Small intestine (tissue), 7 donors: ENCODE data around the gene CCDC32. TPM values are rescaled to one million over a fixed set of nuclear protein-coding genes. Genes with fewer than 3 reads are reported as not detected.

Experiments used
- DNase-seq, 2 donors: peaks; one replicate each; pipeline versions ENCODE4 v3.0.0 to v3.0.0-alpha.2; 2013
- FAIRE-seq: peaks from 2 replicates; lab custom pipeline; 2012; peaks lifted over from hg19 to GRCh38; lab: Jason Lieb, UNC
- H3K27ac ChIP-seq, 3 donors: one replicate each; pipeline ENCODE4 v1.5.1; 2013; ENCODE audit warnings: low read length in 2 of 3, mild to moderate bottlenecking in 2 of 3, control low read depth in 1 of 3, inconsistent platforms in 1 of 3, low read depth in 1 of 3, moderate library complexity in 1 of 3
- H3K27me3 ChIP-seq, 3 donors: one replicate each; pipeline ENCODE4 v1.6.1; 2013; ENCODE audit warnings: low read length in 3 of 3, inconsistent platforms in 1 of 3; ENCODE audit not compliant: control insufficient read depth in 3 of 3, insufficient read depth in 3 of 3
- H3K36me3 ChIP-seq, 3 donors: one replicate each; pipeline ENCODE4 v1.6.1; 2013; ENCODE audit warnings: low read length in 3 of 3, inconsistent platforms in 1 of 3, low read depth in 1 of 3, mild to moderate bottlenecking in 1 of 3, moderate library complexity in 1 of 3; ENCODE audit not compliant: control insufficient read depth in 3 of 3, insufficient read depth in 2 of 3
- H3K4me1 ChIP-seq, 3 donors: one replicate each; pipeline ENCODE4 v1.6.1; 2013; ENCODE audit warnings: low read length in 2 of 3, inconsistent platforms in 1 of 3, low read depth in 1 of 3, mild to moderate bottlenecking in 1 of 3, moderate library complexity in 1 of 3; ENCODE audit not compliant: control insufficient read depth in 3 of 3, insufficient read depth in 2 of 3
- H3K4me3 ChIP-seq, 3 donors: one replicate each; pipeline ENCODE4 v1.5.1; 2013; ENCODE audit warnings: low read length in 3 of 3, control low read depth in 1 of 3, inconsistent platforms in 1 of 3, low read depth in 1 of 3, mild to moderate bottlenecking in 1 of 3, moderate library complexity in 1 of 3
- H3K9me3 ChIP-seq, 2 donors: one replicate each; pipeline ENCODE4 v1.6.1; 2013; ENCODE audit warnings: low read depth in 1 of 2, low read length in 1 of 2; ENCODE audit not compliant: control insufficient read depth in 2 of 2, insufficient read depth in 1 of 2
- WGBS, 3 donors: extraction: QIAGEN DNeasy Blood & Tissue Kit; methylation state at CpG; one replicate each; pipeline ENCODE4 v1.1.7; 2013; 5-methylcytosine and 5-hydroxymethylcytosine counted together
- polyA plus RNA-seq, 4 donors: library from polyadenylated mRNA; stranded (reverse) in 3 of 4; unstranded in 1 of 4; fragments of 200-250 nt in 3 of 4; fragments of 120-200 nt in 1 of 4; gene quantifications; one replicate each; pipeline versions ENCODE4 v1.2.1 to v1.2.3, GENCODE V29; 2013
- donor health status: healthy with polysubstance abuse.
- donor health status: control.
- donor health status: control.
- donor health status: Bipolar disorder and iron deficiency.
- donor health status: healthy.

CCDC32 gene
- polyA plus RNA-seq, 4 donors: 22.3 to 35.5 (median 23.6) TPM

DNA sequence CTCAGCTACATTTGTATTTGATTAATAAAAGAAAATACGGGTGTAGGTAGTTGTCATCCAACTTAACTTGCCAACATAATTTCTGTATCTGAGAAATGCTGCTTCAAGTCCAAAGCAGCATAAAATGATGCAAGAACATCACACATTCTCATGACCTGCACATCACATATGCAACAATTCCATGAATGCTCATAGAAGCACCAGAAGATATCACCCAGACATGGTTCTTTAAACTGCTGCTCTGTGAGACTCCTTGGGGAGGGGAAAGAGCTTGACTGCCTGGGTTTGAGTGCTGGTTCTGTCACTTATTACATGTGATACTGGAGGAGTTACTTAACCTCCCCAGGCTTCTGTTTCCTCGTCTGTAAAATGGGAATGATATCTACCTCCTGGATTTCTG lies 54.6 kb downstream of the CCDC32 start:
- Histone ChIP-seq H3K9me3 (no peaks in the 10 kb centered on the region), H3K36me3 (no peaks in the 10 kb centered on the region), H3K27me3 (peaks cover 0 to 23% (median 4%) of the 10 kb centered on the region in 3 donors), H3K4me3 (no peak overlapping the region), H3K4me1 (peaks cover 0 to 4% (median 4%) of the 10 kb centered on the region in 3 donors), H3K27ac (no peak overlapping the region)
- DNase-seq (no peak), FAIRE-seq (no peak)
- WGBS, 3 donors: 60 to 76% (median 67%) methylated on average over 2 of the region's 2 CpGs

DNA sequence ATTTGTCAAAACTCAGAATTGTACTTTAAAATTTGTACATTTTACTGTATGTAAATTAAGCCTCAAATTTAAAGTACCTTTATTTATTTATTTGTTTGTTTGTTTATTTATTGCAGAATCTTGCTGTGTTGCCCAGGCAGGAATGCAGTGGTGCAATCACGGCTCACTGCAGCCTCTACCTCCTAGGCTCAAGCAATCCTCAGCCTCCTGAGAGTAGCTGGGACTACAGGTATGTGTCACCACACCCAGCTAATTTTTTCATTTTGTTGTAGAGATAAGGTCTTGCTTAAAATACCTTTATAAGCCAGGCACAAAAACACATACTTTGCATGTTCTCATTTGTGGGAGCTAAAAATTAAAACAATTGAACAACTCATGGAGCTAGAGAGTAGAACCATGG lies 56.6 kb downstream of the CCDC32 start:
- Histone ChIP-seq H3K36me3 (no peaks in the 10 kb centered on the region), H3K9me3 (no peaks in the 10 kb centered on the region)
- WGBS, 3 donors: 74 to 93% (median 86%) methylated on average over 1 of the region's 1 CpG

DNA sequence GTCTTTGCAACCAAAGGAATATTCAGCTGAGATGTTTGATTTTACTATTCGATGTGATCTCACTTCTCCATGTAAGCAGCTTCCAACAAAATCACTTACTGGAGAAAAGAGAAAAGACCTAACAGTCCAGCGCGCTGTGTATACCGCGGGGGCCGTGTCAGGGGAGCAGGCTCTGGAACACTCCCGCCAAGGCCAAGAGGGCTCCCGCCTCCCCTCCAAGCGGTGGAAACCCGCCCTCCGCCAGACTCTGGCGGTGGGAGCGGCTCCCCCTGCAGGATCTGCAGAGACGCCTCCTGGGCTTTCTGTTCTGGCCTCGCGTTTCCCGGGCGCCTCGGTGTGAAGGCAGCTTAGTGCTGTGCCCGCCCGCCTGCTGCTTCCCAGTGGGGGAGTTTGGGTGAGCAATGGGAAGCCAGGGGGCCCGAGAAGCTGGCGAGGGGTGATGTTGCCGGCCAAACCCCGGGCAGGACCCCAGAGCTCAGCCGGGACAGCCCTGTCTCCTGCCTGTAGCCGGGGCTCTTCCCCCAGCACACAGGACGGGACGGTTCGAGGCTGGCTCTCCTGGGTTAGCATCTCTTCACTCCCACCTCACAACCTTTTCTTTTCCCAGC lies 57.8 kb downstream of the CCDC32 start:
- peaks cover 0 to 4% (median 2%) of the 10 kb centered on the region in 3 donors for H3K4me1 ChIP-seq
- WGBS, 3 donors: 2 to 3% (median 3%) methylated on average over 25 to 30 of the region's 30 CpGs
- no peaks in the 10 kb centered on the region for H3K9me3 ChIP-seq
- peak overlapping the region in 2 of 3 donors; percentile 17 to 22 for H3K4me3 ChIP-seq
- H3K27ac ChIP-seq: no peak overlapping the region
- DNase-seq: peak; percentile 65 to 85
- FAIRE-seq: no peak
- no peaks in the 10 kb centered on the region for H3K36me3 ChIP-seq
- peaks cover 0 to 20% (median 4%) of the 10 kb centered on the region in 3 donors for H3K27me3 ChIP-seq

More for the DNA sequence above, 56.6 kb downstream of the CCDC32 start:
- Histone ChIP-seq H3K27me3 (peaks cover 0 to 25% (median 4%) of the 10 kb centered on the region in 3 donors), H3K4me3 (no peak overlapping the region), H3K27ac (no peak overlapping the region), H3K4me1 (peaks cover 0 to 4% (median 4%) of the 10 kb centered on the region in 3 donors)
- FAIRE-seq: no peak
- DNase-seq: no peak

Other genes with a start within 250 kb of the CCDC32 start
- 10 to 100 TPM in 1 of 4 donors, 1 to 10 TPM in 3; 4.7 to 10.6 (median 6.5) TPM for gene INAFM2, start 241.3 kb downstream of the CCDC32 start, polyA plus RNA-seq
- 1 to 10 TPM; 2.2 to 7.4 (median 4.6) TPM for gene CCDC9B, start 224.1 kb downstream of the CCDC32 start, polyA plus RNA-seq
- over 10,000 TPM in 2 of 4 donors, 1,000 to 10,000 TPM in 2; 1,899 to 32,483 (median 16,493) TPM for gene PHGR1, start 214.0 kb downstream of the CCDC32 start, polyA plus RNA-seq
- 10 to 100 TPM in 1 of 4 donors, 1 to 10 TPM in 3; 2.2 to 12.2 (median 5.1) TPM for gene DISP2, start 206.8 kb downstream of the CCDC32 start, polyA plus RNA-seq
- gene KNSTRN, start 182.3 kb downstream of the CCDC32 start, polyA plus RNA-seq: 10 to 100 TPM in 2 of 4 donors, 1 to 10 TPM in 2; 4.1 to 24.3 (median 12.9) TPM
- gene IVD, start 159.2 kb downstream of the CCDC32 start, polyA plus RNA-seq: 10 to 100 TPM; 20.0 to 58.3 (median 38.0) TPM
- 10 to 100 TPM; 10.7 to 32.5 (median 12.5) TPM for gene BAHD1, start 124.1 kb downstream of the CCDC32 start, polyA plus RNA-seq
- gene CHST14, start 94.1 kb downstream of the CCDC32 start, polyA plus RNA-seq: 10 to 100 TPM in 1 of 4 donors, 1 to 10 TPM in 2, under 1 TPM in 1; 0.45 to 11.3 (median 3.7) TPM
- gene RPUSD2, start 4.3 kb upstream of the CCDC32 start, polyA plus RNA-seq: 10 to 100 TPM in 2 of 4 donors, 1 to 10 TPM in 2; 3.2 to 10.6 (median 7.0) TPM
- 10 to 100 TPM in 1 of 4 donors, 1 to 10 TPM in 3; 8.1 to 11.0 (median 8.9) TPM for gene KNL1, start 29.2 kb upstream of the CCDC32 start, polyA plus RNA-seq
- gene RAD51, start 130.1 kb upstream of the CCDC32 start, polyA plus RNA-seq: 1 to 10 TPM in 3 of 4 donors, under 1 TPM in 1; 0.89 to 8.5 (median 5.1) TPM
- gene RMDN3, start 190.2 kb upstream of the CCDC32 start, polyA plus RNA-seq: 10 to 100 TPM; 36.6 to 80.8 (median 68.2) TPM
- gene GCHFR, start 199.0 kb upstream of the CCDC32 start, polyA plus RNA-seq: 100 to 1,000 TPM in 3 of 4 donors, 10 to 100 TPM in 1; 96.7 to 222 (median 147) TPM
- gene C15orf62, start 204.9 kb upstream of the CCDC32 start, polyA plus RNA-seq: 1 to 10 TPM in 1 of 4 donors, under 1 TPM in 2, not detected in 1; 0.88 to 5.1 (median 0.89) TPM
- 10 to 100 TPM; 28.1 to 94.6 (median 44.1) TPM for gene ZFYVE19, start 242.0 kb upstream of the CCDC32 start, polyA plus RNA-seq
- 10 to 100 TPM; 41.0 to 95.9 (median 59.1) TPM for gene DNAJC17, start 242.4 kb upstream of the CCDC32 start, polyA plus RNA-seq